GM21717 (cell line): ENCODE results near the gene MGAT4B.

Experiments used
- ATAC-seq: cut with Tn5 transposase; IDR thresholded peaks from one replicate; pipeline ENCODE4 v1.9.1; 2021; ENCODE audit warnings: mild to moderate bottlenecking, moderate library complexity; ENCODE audit not compliant: unreplicated experiment

MGAT4B gene

DNA sequence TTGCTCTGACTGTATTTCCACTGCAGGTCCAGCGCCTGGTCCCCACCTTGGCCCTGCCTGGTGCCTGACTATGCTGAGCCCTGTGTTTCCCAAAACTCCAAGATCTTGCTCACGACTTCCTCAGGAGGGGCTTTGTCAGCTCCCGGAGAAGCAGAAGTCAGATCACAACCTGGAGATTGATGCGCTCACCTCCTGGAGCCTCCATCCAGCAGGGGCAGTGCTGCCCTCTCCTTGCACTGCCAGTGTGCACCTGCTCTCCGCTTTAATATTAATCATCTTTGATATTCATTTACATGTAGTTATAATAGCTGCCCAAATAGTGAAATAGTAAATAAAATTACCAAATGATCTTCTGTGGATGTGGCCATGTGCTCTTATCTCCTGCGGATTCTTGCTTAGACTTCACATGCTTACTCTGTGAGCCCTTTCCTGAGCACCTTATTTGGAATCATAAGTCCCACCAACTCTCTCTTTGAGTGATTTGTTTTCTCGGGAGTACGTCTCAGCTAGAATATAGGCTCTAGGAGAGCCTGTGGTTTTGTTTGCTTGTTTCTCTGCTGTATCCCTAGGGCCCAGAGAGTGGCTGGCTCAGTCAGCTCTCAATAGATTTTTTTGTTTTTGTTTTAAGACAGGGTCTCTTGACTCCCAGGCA, 56.7 kb downstream of the MGAT4B start:
- no peak for ATAC-seq

DNA sequence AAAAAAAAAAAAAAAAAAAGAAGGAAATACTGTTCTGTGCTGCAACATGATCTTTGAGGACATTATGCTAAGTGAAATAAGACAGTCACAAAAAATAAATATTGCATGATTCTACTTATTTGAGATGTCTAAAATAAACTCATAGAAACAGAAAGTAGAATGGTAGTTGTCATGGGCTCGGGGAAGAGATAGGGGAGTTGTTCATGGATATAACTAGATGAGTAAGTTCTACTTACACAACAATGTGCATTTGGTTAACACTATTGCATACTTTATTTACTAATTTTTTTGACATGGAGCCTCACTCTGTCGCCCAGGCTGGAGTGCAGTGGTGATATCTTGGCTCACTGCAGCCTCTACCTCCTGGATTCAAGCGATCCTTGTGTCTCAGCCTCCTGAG, 58.9 kb downstream of the MGAT4B start:
- no peak for ATAC-seq
